GM19395 (cell line): Measurements from ENCODE around the gene NCOR2.

Experiments used
- ATAC-seq: cut with Tn5 transposase; IDR thresholded peaks from one replicate; pipeline ENCODE4 v1.9.1; 2021; ENCODE audit warnings: mild to moderate bottlenecking, moderate library complexity; ENCODE audit not compliant: unreplicated experiment

Gene NCOR2

DNA sequence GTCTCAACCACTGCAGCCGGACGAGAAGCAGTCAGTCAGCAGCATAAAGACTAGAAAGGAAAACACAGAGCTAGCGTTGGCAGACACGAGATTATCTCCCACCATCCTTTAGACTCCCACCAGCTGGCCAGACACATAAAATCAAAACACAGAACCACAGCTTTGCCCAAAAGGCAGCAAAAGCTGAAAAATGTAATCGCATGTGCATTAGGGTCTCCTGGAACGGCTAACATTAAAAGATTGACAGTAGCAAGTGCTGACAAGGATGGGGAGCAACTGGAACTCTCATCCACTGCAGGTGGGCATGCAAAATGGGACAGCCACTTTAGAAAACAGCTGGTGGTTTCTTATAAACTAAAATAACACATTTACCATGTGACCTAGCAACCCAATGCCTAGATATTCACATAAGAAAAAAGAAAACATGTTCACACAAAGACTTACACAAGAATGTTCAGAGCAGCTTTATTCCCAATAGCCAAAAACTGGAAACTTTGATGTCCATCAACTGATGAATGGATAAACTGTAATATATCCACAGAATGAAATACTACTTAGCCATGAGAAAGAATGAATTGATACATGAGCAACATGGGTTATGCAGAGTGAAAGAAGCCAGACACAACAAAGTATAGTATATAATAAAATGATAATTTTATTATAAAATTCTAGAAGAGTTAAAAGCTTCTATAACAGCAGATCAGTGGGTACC, 37.7 kb downstream of the NCOR2 start:
- no peak for ATAC-seq

DNA sequence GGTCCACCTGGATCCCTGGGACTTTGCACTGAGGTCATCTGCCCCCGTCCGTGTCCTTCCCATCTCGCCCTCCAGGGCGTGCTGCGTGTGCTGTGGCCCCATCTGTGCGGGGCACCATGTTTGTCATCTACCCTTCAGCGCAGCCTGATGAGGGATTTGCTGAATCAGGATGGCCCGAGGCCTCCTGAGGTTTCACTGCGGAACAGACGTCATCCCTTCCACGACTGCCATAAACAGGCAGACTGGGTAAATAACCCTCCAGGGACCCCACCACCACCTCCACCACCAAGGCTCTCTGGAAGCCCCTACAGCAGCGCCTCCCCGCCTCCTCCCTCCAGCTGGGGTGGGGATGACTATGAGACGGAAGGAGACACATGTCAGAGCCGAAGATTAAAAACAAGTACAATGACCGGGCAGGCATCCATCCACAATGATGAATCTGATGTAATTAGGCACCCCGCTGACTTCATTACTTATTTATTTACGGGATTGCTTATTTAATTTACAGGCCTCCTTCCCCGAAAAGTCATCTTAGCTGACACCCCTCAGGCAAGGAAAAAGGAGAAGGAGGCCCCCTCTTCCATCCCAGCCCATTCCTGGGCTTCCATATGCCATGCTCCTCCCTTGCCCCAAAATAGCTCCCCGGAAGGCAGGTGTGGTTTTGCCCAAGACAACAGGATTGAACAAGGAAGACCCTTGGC, 39.4 kb downstream of the NCOR2 start:
- ATAC-seq, result no peak

DNA sequence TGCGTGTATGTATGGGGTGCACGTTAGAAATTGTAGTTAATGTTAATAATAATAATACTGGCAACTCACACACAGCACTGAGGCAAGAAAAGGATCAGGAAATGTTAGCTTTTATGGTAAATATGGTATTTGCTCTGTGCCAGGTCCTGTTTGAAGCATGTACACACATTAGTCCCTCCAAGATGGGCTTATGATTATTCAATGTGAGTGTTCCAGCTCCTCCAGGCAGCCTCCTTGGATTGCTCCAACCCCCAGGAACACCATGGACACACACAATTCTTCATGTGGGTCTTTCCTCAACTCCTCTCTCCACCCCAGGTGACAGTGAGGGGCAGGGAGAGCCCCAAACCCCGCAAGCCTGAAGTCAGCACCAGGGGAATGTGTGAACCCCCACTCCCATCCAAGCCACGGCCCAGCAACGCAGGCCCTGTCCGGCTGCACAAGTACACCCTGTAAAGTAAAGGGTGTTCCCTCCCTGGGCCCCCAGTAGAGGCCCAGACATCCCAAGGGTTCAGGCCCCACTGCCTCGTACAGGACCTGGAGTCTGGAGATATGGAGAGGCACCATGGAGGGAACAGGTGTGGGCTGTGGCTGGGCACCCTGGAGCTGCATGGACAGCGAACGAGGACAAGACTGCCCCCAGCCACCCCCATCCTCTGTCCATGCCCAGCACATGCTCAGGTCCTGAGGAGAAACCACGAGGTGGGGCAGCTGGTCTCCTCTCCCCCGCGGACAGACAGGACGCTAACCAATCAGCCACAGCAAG, 41.3 kb downstream of the NCOR2 start:
- ATAC-seq, result no peak

DNA sequence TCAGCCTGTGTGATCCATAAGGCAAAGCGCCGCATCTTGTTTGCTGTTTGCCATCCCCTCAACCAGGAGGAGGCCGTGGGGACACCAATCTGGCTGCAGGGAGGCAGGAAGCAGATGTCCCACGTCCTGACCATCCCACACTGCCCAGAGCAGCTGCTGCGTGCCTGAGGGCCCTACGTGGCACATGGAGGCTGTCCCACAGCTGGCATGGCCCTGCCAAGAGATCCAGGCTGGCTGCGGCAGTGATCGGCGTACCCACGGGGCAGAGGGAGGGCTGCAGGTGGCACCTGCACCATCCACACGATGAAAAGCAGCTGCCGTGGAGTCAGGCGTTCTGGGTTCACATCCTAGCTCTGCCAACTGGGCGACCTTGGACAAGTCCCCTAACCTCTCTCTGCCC, 42.0 kb downstream of the NCOR2 start:
- no peak for ATAC-seq

DNA sequence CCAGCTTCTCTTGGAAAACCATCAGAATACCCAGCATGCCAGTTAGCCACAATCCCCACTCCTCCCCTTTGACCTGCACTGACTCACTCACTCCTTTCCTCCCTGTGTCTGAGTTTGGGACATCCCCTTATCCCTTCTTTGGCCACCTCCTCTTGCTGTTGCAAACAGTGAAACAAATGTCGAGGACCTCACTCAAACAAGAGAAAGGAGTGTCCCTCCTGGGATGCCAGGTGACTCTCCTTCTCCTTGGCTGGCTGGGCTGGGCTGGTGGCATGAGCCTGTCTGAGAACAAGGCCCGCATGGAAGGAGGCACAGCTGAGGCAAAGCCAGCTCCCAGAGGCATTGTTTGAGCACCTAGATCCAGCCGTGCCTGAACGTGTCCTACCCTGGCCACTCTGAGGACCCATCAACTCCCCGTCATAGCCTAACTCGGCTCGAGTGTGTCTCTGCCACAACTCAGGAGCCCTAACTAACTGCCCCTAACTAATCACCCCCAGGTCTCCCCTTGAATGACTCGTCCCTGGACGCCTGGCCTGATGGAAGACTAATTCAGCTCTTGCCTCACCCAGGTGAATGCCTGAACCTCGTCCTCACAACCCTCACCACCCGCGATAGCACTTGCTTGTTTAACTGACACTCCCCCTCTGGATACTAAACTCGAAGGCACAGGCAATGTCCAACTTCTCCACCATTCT, 43.0 kb downstream of the NCOR2 start:
- ATAC-seq, result no peak

DNA sequence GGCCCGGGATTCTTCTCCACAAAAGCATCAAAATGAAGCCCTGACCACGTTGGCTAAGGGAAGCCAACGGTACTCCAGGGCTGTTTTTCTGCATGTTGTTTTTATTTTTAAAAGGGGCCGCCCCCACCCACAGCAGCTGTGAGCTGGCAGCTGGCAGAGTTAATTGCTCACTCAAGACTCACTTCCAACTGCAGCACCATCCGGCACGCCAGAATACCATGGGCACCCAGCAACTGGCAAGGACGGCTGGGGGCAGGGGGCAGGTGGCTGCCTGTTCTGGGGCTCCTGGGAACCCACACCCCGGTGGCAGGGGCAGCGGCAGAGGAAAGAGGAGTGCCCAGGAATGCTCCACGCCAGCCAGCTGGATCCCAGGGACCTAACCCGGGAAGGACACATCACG, 44.3 kb downstream of the NCOR2 start:
- ATAC-seq, result no peak

DNA sequence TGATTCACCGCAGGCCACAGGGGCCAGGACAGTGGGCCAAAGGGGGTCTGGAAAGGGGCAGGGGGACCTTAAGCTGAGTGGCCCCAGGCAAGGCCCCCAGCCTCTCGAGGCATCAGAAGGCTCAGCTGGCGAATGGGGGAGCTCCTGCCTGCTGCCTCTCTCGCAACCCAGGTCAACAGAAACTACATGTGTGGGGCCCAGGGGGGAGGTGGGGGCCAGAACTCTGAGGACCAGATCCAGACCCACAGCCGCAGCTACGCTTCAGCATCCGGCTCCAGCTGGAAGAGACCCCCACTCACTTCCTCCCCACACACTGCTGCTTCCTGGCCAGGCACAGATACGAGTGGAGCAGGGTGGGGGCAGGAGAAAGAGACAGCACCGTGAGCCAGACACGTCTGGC, 46.5 kb downstream of the NCOR2 start:
- no peak for ATAC-seq

DNA sequence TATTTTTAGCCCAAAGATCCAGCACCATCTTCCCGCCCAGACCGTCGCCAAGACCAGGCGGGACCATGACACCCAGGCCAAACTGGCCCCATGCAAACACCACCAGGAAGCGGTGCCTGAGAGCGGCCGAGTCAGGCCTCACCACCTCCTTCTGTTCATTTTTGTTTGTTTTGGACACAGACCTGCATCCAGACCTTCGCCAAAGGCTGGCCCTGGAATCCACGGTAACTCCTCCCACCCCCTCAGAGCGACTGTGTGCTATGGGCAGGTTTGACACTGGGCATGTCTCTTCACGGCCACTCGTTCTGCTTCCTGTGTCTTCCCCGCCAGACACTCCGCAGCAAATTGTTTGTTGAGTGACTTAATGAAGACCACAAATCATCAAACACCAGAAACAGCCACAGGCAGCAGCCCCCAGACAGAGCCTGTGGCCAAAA, 47.1 kb downstream of the NCOR2 start:
- ATAC-seq, result no peak

DNA sequence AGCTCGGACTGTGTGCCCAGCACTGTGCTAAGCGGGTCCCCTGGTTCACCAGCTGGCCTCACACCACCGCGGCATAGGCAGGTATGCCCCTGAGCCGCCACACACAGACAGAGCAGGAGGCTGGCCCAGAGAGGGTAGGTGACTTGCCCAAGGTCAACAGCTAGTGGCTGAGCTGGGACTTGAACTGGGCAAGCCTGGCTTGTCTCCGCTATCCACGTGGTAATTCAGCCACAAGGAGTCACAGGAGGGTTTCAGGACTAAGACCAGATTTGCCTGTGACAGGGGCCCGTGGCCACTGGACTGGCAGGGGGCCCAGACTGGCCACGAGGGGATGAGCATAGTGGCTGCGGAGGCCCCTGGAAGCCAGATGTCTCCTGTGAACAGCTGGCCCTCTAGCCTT, 47.7 kb downstream of the NCOR2 start:
- ATAC-seq, result no peak

DNA sequence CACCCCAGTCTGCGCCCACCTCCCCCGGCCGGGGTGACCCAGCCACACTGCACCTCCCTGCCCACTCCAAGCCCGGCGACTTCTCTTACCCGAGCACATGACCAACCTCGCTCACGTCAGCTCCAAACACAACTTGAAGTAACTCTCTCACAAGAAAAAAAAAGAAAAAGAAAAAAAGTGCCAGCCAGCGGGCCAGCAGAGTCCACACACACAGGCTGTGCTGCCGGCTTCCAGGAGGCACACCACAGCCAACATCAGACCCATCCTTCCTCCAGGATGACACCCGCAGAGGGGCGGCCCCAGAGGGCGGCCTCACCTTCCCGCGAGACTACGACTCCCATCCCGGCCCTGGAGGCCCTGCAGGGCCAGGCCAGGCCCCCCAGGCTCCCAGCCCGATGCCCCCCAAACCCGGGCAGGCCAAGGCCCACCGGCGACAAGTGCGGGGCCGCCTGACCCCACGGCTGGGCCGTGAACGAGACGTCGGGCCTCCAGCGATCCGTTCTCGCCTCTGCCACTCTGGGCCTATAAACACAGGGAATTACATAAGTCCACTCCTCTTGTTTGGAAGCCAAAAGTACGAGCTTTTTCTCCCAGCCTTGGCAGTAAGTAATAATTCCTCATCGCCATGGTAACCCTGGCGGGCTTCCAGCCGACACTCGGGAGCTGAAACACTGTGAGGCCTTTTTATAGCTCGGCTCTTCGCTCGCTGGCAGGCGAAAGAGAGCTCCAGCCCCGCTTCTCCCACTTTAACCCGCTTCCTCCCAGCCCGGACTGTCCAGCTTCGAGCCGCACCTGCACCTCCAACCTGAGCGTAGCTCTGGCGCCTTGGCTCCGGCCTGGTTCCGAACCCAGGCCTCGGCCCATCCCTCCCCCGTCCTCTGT, 49.1 kb downstream of the NCOR2 start:
- ATAC-seq, result no peak
